ENCODE data around the gene PSMF1.

PSMF1 gene

GRCh38 chr20:1118336-1119127 lies at the start of gene PSMF1:
PSMF1 (plus strand) TSS chr20:1118602; CDS start chr20:1118774, 172 bp downstream.
- DNase-seq (ENCODE audit: low read depth in 2 of 2) = peak; percentile 91 to 92

GRCh38 chr20:1072258-1072657 lies 46.1 kb upstream of the PSMF1 start:
- DNase-seq (ENCODE audit: low read depth in 2 of 2) = no peak

GRCh38 chr20:1075616-1076015 lies 42.8 kb upstream of the PSMF1 start:
- DNase-seq (ENCODE audit: low read depth in 2 of 2) = no peak

GRCh38 chr20:1081891-1082290 lies 36.5 kb upstream of the PSMF1 start:
- DNase-seq (ENCODE audit: low read depth in 2 of 2) = no peak

- DNase-seq (ENCODE audit: low read depth in 2 of 2) = no peak
Measured at GRCh38 chr20:1083431-1084080, 34.8 kb upstream of the PSMF1 start.

- DNase-seq (ENCODE audit: low read depth in 2 of 2) = no peak
Measured at GRCh38 chr20:1085492-1086276, 32.7 kb upstream of the PSMF1 start.

- peak in 1 of 2 donors; percentile 1 for DNase-seq (ENCODE audit: low read depth in 2 of 2)
Measured at GRCh38 chr20:1086277-1087213, 31.9 kb upstream of the PSMF1 start.

GRCh38 chr20:1087311-1087905 lies 31.0 kb upstream of the PSMF1 start:
- DNase-seq (ENCODE audit: low read depth in 2 of 2) = peak in 1 of 2 donors; percentile 8

GRCh38 chr20:1094751-1095150 lies 23.7 kb upstream of the PSMF1 start:
- no peak for DNase-seq (ENCODE audit: low read depth in 2 of 2)

GRCh38 chr20:1101533-1101932 lies 16.9 kb upstream of the PSMF1 start:
- DNase-seq (ENCODE audit: low read depth in 2 of 2) = no peak

- DNase-seq (ENCODE audit: low read depth in 2 of 2) = no peak
Measured at GRCh38 chr20:1102016-1102415, 16.4 kb upstream of the PSMF1 start.

- DNase-seq (ENCODE audit: low read depth in 2 of 2) = no peak
Measured at GRCh38 chr20:1103751-1104150, 14.7 kb upstream of the PSMF1 start.

GRCh38 chr20:1105599-1106194 lies 12.7 kb upstream of the PSMF1 start:
- no peak for DNase-seq (ENCODE audit: low read depth in 2 of 2)

- DNase-seq (ENCODE audit: low read depth in 2 of 2) = no peak
Measured at GRCh38 chr20:1107176-1107575, 11.2 kb upstream of the PSMF1 start.

- DNase-seq (ENCODE audit: low read depth in 2 of 2) = peak in 1 of 2 donors; percentile 35
Measured at GRCh38 chr20:1108437-1108920, 9.9 kb upstream of the PSMF1 start.

- no peak for DNase-seq (ENCODE audit: low read depth in 2 of 2)
Measured at GRCh38 chr20:1112908-1113307, 5.5 kb upstream of the PSMF1 start.

GRCh38 chr20:1118004-1118335 lies 432 bp upstream of the PSMF1 start:
- DNase-seq (ENCODE audit: low read depth in 2 of 2) = no peak

- no peak for DNase-seq (ENCODE audit: low read depth in 2 of 2)
Measured at GRCh38 chr20:1119128-1119505, 715 bp downstream of the PSMF1 start.

- DNase-seq (ENCODE audit: low read depth in 2 of 2) = no peak
Measured at GRCh38 chr20:1119524-1119923, 1.1 kb downstream of the PSMF1 start.

GRCh38 chr20:1121429-1121828 lies 3.0 kb downstream of the PSMF1 start:
- DNase-seq (ENCODE audit: low read depth in 2 of 2) = no peak
